ENCODE data around the gene FSD2.
"Not testable (repeated sequence)": the region's sequence is repeated elsewhere in the genome, so short reads cannot be mapped to it uniquely, and the experiment has no call there.

FSD2 gene

GRCh38 chr15:82830427-82831173 lies 24.7 kb upstream of the FSD2 start:
- no peak for DNase-seq

- DNase-seq, result no peak
Measured at GRCh38 chr15:82829234-82829633, 23.4 kb upstream of the FSD2 start.

- DNase-seq, result no peak
Measured at GRCh38 chr15:82828075-82828474, 22.2 kb upstream of the FSD2 start.

- DNase-seq, result no peak
Measured at GRCh38 chr15:82823049-82823448, 17.2 kb upstream of the FSD2 start.

GRCh38 chr15:82821851-82822250 lies 16.0 kb upstream of the FSD2 start:
- DNase-seq, result not testable (repeated sequence)

GRCh38 chr15:82821396-82821795 lies 15.5 kb upstream of the FSD2 start:
- DNase-seq, result not testable (repeated sequence)

GRCh38 chr15:82820128-82820527 lies 14.3 kb upstream of the FSD2 start:
- DNase-seq, result no peak

- DNase-seq, result no peak
Measured at GRCh38 chr15:82812994-82813393, 7.1 kb upstream of the FSD2 start.

- DNase-seq, result no peak
Measured at GRCh38 chr15:82810890-82811426, 5.1 kb upstream of the FSD2 start.

- DNase-seq, result no peak
Measured at GRCh38 chr15:82810061-82810889, 4.4 kb upstream of the FSD2 start.

- peak; percentile 92 for DNase-seq
Measured at GRCh38 chr15:82809308-82810060, 3.6 kb upstream of the FSD2 start, which contains the start of gene WHAMM. Gene WHAMM, plus strand, starts transcription at chr15:82809628. Its CDS starts 99 bp downstream, at chr15:82809727.

GRCh38 chr15:82808634-82809041 lies 2.8 kb upstream of the FSD2 start:
- DNase-seq, result no peak

GRCh38 chr15:82807920-82808633 lies 2.2 kb upstream of the FSD2 start:
- DNase-seq, result no peak

GRCh38 chr15:82804575-82804949 lies 1.3 kb downstream of the FSD2 start:
- DNase-seq, result no peak

GRCh38 chr15:82803793-82804574 lies 1.9 kb downstream of the FSD2 start:
- DNase-seq, result no peak

GRCh38 chr15:82802497-82802896 lies 3.4 kb downstream of the FSD2 start:
- DNase-seq, result no peak

- DNase-seq, result no peak
Measured at GRCh38 chr15:82799183-82799841, 6.6 kb downstream of the FSD2 start.

- no peak for DNase-seq
Measured at GRCh38 chr15:82798531-82799166, 7.2 kb downstream of the FSD2 start.

GRCh38 chr15:82798104-82798503 lies 7.8 kb downstream of the FSD2 start:
- no peak for DNase-seq

GRCh38 chr15:82793737-82794136 lies 12.1 kb downstream of the FSD2 start:
- no peak for DNase-seq

- no peak for DNase-seq
Measured at GRCh38 chr15:82792068-82792467, 13.8 kb downstream of the FSD2 start.

All from SHP77 treated with DMSO at 0.1 percent for 48 hours (cell line).